Neural cell (in vitro differentiated cells): ENCODE data around the gene TMEM184B.

Experiments used
- EZH2 ChIP-seq: fragments of 200-600, 300-800 bp; shearing (Covaris generic), sonication (generic); IDR thresholded peaks from 2 replicates; pipeline ENCODE4 v1.6.1; 2014; ENCODE audit warnings: antibody characterized with exemption, low read length, borderline replicate concordance, mild to moderate bottlenecking; ENCODE audit not compliant: insufficient read depth, poor library complexity, severe bottlenecking
- MXI1 ChIP-seq: fragments of 450-650 bp; conservative IDR thresholded peaks from 2 replicates; pipeline ENCODE4 v1.6.1; 2014; ENCODE audit warnings: antibody characterized with exemption, mild to moderate bottlenecking; ENCODE audit not compliant: poor library complexity, severe bottlenecking
- POLR2AphosphoS5 ChIP-seq: IDR thresholded peaks from 2 replicates; pipeline ENCODE4 v1.6.1; 2012
- TAF1 ChIP-seq: IDR thresholded peaks from 2 replicates; pipeline ENCODE4 v1.6.1; 2012; ENCODE audit warnings: low read depth
- TF ChIP-seq, protein P1 (sequence below): fragments of 450-650 bp; IDR thresholded peaks from 2 replicates; pipeline ENCODE4 v1.5.1; 2014; ENCODE audit warnings: antibody characterized with exemption, mild to moderate bottlenecking, moderate library complexity; ENCODE audit not compliant: poor library complexity, severe bottlenecking
- TF ChIP-seq, protein P2 (sequence below): IDR thresholded peaks from 2 replicates; pipeline ENCODE4 v1.6.1; 2012; ENCODE audit warnings: borderline replicate concordance

DNA sequence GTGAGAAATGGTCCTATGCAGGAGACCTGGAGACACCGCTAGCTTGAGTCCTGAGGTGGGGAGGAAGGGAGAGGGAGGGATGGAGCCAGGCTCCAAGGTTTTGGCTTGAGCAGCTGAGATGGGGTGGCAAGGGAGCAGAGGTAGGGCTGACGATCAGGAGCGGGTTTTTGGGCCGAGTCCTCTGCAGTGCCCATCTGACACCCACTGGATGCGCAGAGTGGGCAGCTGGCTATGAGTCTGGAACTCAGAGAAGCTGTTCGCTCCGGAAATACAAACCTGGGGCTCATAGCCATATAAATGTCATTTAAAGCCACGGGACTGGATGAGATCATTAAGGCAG lies 71.5 kb downstream of the TMEM184B start:
- TF ChIP-seq, protein P1, sequence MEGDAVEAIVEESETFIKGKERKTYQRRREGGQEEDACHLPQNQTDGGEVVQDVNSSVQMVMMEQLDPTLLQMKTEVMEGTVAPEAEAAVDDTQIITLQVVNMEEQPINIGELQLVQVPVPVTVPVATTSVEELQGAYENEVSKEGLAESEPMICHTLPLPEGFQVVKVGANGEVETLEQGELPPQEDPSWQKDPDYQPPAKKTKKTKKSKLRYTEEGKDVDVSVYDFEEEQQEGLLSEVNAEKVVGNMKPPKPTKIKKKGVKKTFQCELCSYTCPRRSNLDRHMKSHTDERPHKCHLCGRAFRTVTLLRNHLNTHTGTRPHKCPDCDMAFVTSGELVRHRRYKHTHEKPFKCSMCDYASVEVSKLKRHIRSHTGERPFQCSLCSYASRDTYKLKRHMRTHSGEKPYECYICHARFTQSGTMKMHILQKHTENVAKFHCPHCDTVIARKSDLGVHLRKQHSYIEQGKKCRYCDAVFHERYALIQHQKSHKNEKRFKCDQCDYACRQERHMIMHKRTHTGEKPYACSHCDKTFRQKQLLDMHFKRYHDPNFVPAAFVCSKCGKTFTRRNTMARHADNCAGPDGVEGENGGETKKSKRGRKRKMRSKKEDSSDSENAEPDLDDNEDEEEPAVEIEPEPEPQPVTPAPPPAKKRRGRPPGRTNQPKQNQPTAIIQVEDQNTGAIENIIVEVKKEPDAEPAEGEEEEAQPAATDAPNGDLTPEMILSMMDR = no peak
- TF ChIP-seq POLR2AphosphoS5 (no peak), MXI1 (no peak), EZH2 (no peak), TAF1 (no peak)
- TF ChIP-seq, protein P2, sequence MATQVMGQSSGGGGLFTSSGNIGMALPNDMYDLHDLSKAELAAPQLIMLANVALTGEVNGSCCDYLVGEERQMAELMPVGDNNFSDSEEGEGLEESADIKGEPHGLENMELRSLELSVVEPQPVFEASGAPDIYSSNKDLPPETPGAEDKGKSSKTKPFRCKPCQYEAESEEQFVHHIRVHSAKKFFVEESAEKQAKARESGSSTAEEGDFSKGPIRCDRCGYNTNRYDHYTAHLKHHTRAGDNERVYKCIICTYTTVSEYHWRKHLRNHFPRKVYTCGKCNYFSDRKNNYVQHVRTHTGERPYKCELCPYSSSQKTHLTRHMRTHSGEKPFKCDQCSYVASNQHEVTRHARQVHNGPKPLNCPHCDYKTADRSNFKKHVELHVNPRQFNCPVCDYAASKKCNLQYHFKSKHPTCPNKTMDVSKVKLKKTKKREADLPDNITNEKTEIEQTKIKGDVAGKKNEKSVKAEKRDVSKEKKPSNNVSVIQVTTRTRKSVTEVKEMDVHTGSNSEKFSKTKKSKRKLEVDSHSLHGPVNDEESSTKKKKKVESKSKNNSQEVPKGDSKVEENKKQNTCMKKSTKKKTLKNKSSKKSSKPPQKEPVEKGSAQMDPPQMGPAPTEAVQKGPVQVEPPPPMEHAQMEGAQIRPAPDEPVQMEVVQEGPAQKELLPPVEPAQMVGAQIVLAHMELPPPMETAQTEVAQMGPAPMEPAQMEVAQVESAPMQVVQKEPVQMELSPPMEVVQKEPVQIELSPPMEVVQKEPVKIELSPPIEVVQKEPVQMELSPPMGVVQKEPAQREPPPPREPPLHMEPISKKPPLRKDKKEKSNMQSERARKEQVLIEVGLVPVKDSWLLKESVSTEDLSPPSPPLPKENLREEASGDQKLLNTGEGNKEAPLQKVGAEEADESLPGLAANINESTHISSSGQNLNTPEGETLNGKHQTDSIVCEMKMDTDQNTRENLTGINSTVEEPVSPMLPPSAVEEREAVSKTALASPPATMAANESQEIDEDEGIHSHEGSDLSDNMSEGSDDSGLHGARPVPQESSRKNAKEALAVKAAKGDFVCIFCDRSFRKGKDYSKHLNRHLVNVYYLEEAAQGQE = no peak
